Heart right ventricle (tissue), 16 donors: Measurements from ENCODE around the gene PARG. TPM values are rescaled to one million over a fixed set of nuclear protein-coding genes. Genes with fewer than 3 reads are reported as not detected.
"Not testable (repeated sequence)": the region's sequence is repeated elsewhere in the genome, so short reads cannot be mapped to it uniquely, and the experiment has no call there.

Experiments
- ATAC-seq, 8 donors: fragments of 200-7000 bp; cut with Tn5 transposase; one replicate each; pipeline ENCODE4 v1.9.1; 2020; ENCODE audit warnings: mild to moderate bottlenecking in 8 of 8, moderate library complexity in 8 of 8, moderate number of reproducible peaks in 1 of 8
- DNase-seq, 2 donors: peaks; one replicate each; pipeline ENCODE4 v3.0.0-alpha.2; 2020
- H3K27ac ChIP-seq, 10 donors: fragments of 200-600 bp; sonication (generic) in 2 of 10; one replicate each; pipeline versions ENCODE4 v1.5.0 to v1.8.0; 2020 to 2022; ENCODE audit warnings: mild to moderate bottlenecking in 3 of 10
- H3K27me3 ChIP-seq, 7 donors: fragments of 200-600 bp; one replicate each; pipeline ENCODE4 v1.8.0; 2021 to 2022; ENCODE audit warnings: mild to moderate bottlenecking in 2 of 7
- H3K36me3 ChIP-seq, 9 donors: fragments of 200-600 bp; sonication (generic) in 1 of 9; one replicate each; pipeline versions ENCODE4 v1.5.0 to v1.8.0; 2020 to 2022; ENCODE audit warnings: mild to moderate bottlenecking in 2 of 9
- H3K4me1 ChIP-seq, 9 donors: fragments of 200-600 bp; sonication (generic) in 1 of 9; one replicate each; pipeline versions ENCODE4 v1.5.0 to v1.8.0; 2020 to 2022; ENCODE audit warnings: mild to moderate bottlenecking in 4 of 9
- H3K4me3 ChIP-seq, 10 donors: fragments of 200-600 bp; sonication (generic) in 2 of 10; one replicate each; pipeline versions ENCODE4 v1.5.0 to v1.8.0; 2020 to 2022; ENCODE audit warnings: mild to moderate bottlenecking in 7 of 10, moderate library complexity in 2 of 10
- H3K9me3 ChIP-seq, 11 donors: fragments of 200-600 bp in 10 of 11; sonication (generic) in 2 of 11; one replicate each; pipeline versions ENCODE4 v1.5.0 to v1.8.0; 2013 to 2022; ENCODE audit warnings: mild to moderate bottlenecking in 2 of 11, control low read depth in 1 of 11, moderate library complexity in 1 of 11
- WGBS, 2 donors: extraction: QIAGEN DNeasy Blood & Tissue Kit; methylation state at CpG; one replicate each; pipeline ENCODE4 v1.1.7; 2013; ENCODE audit warnings: inconsistent platforms in 1 of 2; 5-methylcytosine and 5-hydroxymethylcytosine counted together
- intact Hi-C, 10 donors: fragments of 100-400 bp; cut with DNase I; formaldehyde crosslinking; loops; one replicate each; pipeline versions ENCODE4 v1.11.1 to v1.14.2; 2022
- long read RNA-seq, 3 donors: library from polyadenylated mRNA; unstranded; transcript quantifications; one replicate each; pipeline ENCODE4 v2.0.0, GENCODE V29; 2020 to 2021
- polyA plus RNA-seq, 2 donors: library from polyadenylated mRNA; stranded (reverse); fragments of 200-250 nt; gene quantifications; one replicate each; pipeline ENCODE4 v1.2.3, GENCODE V29; 2013
- total RNA-seq, 10 donors: library from RNA; stranded (reverse); fragmentation: NEBNext Ultra II Directional in 3 of 10; extraction: Animal tissue kit (Norgen Biotek cat#: 25700) in 3 of 10; gene quantifications; one replicate each; pipeline versions ENCODE4 v1.2.1 to v1.2.4, GENCODE V29; 2021 to 2023
- TF ChIP-seq, protein P1 (sequence below), 9 donors: fragments of 200-600 bp; sonication (generic) in 2 of 9; IDR thresholded peaks; one replicate each; pipeline versions ENCODE4 v1.5.0 to v1.8.0; 2021 to 2022; ENCODE audit warnings: antibody characterized with exemption in 9 of 9, mild to moderate bottlenecking in 5 of 9, moderate library complexity in 1 of 9
- donor health status: Arrhythmogenic right ventricular cardiomyopathy.
- donor health status: ischemic (EF 13 %, LVEDD 7.1; RV severe dilation, severe dysfunction).
- donor health status: healthy with polysubstance abuse.
- donor health status: DM: no; HTN: yes; CAD: no.
- donor health status: DM: no; HTN: no; CAD: no.
- donor health status: ischemic (EF 25% LVEDD 6.9; RV normal size, moderate dysfunction).
- donor health status: ischemic (EF 25% LVEDD 5.7; RV mildly dilated, moderate dysfunction).
- donor health status: healthy.
- donor health status: DM: yes; HTN: yes; CAD: no.
- donor health status: Ischemic cardiomyopathy.
- donor health status: ischemic (EF 35%, LVEDD 5.7; RV mildly dilated, moderate dysfunction).
- donor health status: nonischemic (EF 11% LVEDD 7.7; RV severe dilation, severe dysfunction).
- donor health status: DM: yes; HTN: yes; CAD: no.
- donor health status: PGD.
- donor health status: ischemic (EF 29% LVEDD 5.4; RV normal size, mild dysfunction).
- donor health status: nonischemic (EF 23%, LVEDD 6.1; RV moderate dilation, normal function).

The PARG gene
- total RNA-seq (10 to 100 TPM; 21.9 to 35.8 (median 29.2) TPM), polyA plus RNA-seq (1 to 10 TPM; 4.3 to 6.3 TPM)
- long read RNA-seq, donor 1, partial matches to known transcripts: 1 of 37 reads
- long read RNA-seq, donor 1, other reads (novel, unspliced or antisense): 36 of 37 reads
- long read RNA-seq, donor 2, partial matches to known transcripts: 1 of 48 reads
- long read RNA-seq, donor 2, other reads (novel, unspliced or antisense): 47 of 48 reads
- long read RNA-seq, donor 3, partial matches to known transcripts: 6 of 57 reads
- long read RNA-seq, donor 3, other reads (novel, unspliced or antisense): 51 of 57 reads

DNA sequence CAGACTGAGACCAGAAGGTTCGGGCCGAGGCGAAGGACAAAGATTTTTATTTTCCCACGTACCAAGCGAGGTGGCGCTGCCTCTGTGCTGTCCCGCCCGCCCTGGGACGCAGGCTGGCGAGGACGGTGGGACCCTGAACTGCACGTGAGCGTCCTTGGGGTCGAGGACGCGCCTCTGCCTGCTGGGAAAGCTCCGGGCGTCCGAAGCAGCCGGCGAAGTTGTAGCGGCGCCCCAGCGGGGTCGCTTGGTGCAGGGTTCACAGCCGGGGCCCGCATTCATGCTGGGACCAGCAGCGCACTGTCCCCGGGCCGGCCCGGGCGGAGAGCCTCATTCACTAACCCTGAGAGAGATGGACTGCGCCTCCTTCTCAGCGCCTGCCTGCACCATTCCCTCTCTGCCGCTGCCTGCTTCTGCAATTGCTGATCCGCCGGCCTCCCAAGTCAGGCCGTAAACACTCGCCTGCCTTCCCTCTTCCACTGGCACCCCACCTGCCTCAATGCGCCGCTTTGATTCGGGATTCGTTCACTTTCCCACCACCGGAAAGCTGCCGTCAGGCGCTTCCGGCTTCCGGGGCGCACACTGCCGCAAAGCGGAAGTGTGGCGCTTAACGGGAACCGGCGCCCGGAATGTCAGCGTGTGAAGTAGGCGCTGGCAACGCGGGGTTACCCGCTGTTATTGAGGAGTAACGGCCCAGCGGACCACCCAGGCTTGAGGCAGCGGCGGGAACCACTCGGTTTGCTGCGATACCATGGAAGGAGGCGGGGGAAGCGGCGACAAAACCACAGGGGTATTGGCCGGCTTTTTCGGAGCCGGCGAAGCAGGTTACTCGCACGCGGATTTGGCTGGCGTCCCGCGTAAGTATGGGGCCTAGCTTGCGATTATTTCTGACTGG lies at the start of gene PARG, which contains the start of gene TIMM23B:
Gene PARG, minus strand, starts transcription at position 581 of the 892 bp plus-strand sequence. Its CDS starts 302 bp downstream, at position 279.
Gene TIMM23B, plus strand, starts transcription at position 607 of the 892 bp plus-strand sequence. Its CDS starts 142 bp downstream, at position 749.
- H3K4me1 ChIP-seq: peaks cover 0 to 31% (median 20%) of the 10 kb centered on the region in 9 donors
- peak within 1 kb of the TSS in 9 of 10 donors; percentile 72 to 87 (median 82) for H3K27ac ChIP-seq
- TF ChIP-seq, protein P1, sequence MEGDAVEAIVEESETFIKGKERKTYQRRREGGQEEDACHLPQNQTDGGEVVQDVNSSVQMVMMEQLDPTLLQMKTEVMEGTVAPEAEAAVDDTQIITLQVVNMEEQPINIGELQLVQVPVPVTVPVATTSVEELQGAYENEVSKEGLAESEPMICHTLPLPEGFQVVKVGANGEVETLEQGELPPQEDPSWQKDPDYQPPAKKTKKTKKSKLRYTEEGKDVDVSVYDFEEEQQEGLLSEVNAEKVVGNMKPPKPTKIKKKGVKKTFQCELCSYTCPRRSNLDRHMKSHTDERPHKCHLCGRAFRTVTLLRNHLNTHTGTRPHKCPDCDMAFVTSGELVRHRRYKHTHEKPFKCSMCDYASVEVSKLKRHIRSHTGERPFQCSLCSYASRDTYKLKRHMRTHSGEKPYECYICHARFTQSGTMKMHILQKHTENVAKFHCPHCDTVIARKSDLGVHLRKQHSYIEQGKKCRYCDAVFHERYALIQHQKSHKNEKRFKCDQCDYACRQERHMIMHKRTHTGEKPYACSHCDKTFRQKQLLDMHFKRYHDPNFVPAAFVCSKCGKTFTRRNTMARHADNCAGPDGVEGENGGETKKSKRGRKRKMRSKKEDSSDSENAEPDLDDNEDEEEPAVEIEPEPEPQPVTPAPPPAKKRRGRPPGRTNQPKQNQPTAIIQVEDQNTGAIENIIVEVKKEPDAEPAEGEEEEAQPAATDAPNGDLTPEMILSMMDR (IDR thresholded peaks at IDR 0.05): peak in 1 of 9 donors; percentile 15
- H3K9me3 ChIP-seq, H3K27me3 ChIP-seq, intact Hi-C loops: not testable (repeated sequence)
- 0% methylated on average over 80 to 81 of the region's 81 CpGs for WGBS, 2 donors
- peak within 1 kb of the TSS; percentile 77 to 99 (median 92) for H3K4me3 ChIP-seq
- ATAC-seq: peak; percentile 95 to 98 (median 96)
- DNase-seq: peak; percentile 72 to 78
- H3K36me3 ChIP-seq: peaks cover 0 to 19% (median 0%) of the 10 kb centered on the region in 9 donors

DNA sequence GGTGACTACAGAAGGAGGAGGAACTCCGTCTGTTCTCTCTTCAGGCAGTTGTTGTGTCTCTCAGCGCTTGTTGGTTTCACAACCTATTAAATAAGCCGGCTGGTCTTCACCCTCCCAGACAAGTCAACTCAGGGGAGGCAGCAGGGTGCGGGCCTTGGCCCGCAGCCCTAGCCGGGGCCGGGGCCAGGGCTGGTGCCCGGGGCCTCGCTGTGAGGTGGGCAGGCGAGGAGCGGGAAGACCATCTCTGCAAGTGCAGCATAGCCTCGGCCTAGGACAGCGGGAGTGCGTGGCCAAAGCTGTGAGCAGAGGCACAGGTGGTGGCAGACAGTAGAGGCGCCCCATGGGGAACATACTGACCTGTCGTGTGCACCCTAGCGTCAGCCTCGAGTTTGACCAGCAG lies 46.5 kb upstream of the PARG start, which contains the start of gene AGAP6:
Gene AGAP6, plus strand, starts transcription at position 31 of the 400 bp plus-strand sequence. Its CDS starts 310 bp downstream, at position 341.
- H3K27ac ChIP-seq, intact Hi-C loops, H3K4me3 ChIP-seq, DNase-seq, H3K27me3 ChIP-seq, H3K9me3 ChIP-seq, H3K4me1 ChIP-seq, ATAC-seq: not testable (repeated sequence)
- peaks cover 0 to 25% (median 6%) of the 10 kb centered on the region in 9 donors for H3K36me3 ChIP-seq
- WGBS, 2 donors: 93 to 96% methylated on average over 12 to 16 of the region's 18 CpGs

DNA sequence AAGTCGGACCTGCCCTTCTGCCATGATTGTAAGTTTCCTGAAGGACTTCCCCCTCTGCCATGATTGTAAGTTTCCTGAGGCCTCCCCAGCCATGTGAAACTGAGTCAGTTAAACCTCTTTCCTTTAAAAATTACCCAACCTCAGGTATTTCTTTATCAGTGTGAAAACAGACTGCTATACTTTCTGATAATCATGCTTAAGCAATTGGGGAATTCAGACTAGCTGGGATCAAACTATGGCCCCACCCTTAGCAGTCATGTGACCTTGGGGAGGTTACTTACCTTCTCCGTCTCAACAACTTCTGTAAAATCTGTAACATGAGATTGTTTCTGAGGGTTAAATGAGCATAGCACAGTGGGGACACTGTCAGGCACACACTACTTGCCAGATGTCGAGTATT lies 45.4 kb upstream of the PARG start:
- 81 to 82% methylated on average over 3 of the region's 3 CpGs for WGBS, 2 donors

DNA sequence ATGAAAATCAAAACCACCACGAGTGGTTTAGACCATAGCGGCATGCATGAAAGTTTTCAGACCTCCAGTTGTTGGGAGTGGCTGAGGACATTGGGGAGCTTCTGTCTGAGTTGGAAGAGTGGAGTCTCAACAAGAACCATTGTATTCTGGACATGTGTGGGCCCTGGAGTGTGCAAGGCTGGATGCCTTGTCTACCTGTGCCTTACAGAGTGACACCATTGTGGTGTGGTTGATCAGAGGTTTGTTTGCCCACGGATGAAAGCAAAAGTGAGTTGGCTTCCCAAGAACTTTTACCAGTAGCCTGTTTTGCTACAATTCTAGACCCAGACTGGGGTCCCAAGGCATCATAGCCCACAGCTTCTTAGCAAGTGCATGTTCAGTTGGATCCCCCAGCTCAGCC lies 35.9 kb upstream of the PARG start:
- peaks cover 0 to 26% (median 3%) of the 10 kb centered on the region in 9 donors for H3K36me3 ChIP-seq
- DNase-seq, H3K4me1 ChIP-seq, H3K9me3 ChIP-seq, intact Hi-C loops, H3K27ac ChIP-seq, ATAC-seq, H3K27me3 ChIP-seq, H3K4me3 ChIP-seq: not testable (repeated sequence)
- 94 to 96% methylated on average over 3 of the region's 3 CpGs for WGBS, 2 donors

More for the DNA sequence above, 45.4 kb upstream of the PARG start:
- H3K27me3 ChIP-seq, intact Hi-C loops, DNase-seq, H3K9me3 ChIP-seq, H3K4me1 ChIP-seq, H3K27ac ChIP-seq, ATAC-seq, H3K4me3 ChIP-seq: not testable (repeated sequence)
- H3K36me3 ChIP-seq: peaks cover 0 to 18% (median 2%) of the 10 kb centered on the region in 9 donors

DNA sequence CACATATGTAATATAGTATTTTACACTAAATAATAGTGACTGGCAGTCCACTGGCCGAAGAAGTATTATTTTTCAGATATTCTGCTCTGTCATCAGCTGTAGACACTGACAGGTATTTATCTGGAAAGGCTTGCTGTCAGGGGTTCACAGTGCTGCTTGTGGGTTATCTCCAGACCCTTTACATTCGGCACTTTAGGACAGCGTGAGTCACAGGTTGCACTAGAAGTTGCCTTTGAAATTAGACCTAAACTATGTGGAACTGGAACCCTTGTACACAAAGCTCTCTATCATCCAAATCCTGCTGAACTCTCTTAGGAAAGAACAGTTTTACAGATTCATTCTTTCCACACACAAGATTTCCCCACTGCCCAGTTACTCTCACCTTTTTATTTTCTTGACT lies 30.3 kb upstream of the PARG start:
- DNase-seq, H3K27ac ChIP-seq, intact Hi-C loops, H3K4me1 ChIP-seq, H3K27me3 ChIP-seq, H3K9me3 ChIP-seq, H3K4me3 ChIP-seq: not testable (repeated sequence)
- peaks cover 0 to 14% (median 3%) of the 10 kb centered on the region in 9 donors for H3K36me3 ChIP-seq
- 25 to 43% methylated on average over 3 of the region's 3 CpGs for WGBS, 2 donors
- peak in 2 of 8 donors; percentile 50 for ATAC-seq

DNA sequence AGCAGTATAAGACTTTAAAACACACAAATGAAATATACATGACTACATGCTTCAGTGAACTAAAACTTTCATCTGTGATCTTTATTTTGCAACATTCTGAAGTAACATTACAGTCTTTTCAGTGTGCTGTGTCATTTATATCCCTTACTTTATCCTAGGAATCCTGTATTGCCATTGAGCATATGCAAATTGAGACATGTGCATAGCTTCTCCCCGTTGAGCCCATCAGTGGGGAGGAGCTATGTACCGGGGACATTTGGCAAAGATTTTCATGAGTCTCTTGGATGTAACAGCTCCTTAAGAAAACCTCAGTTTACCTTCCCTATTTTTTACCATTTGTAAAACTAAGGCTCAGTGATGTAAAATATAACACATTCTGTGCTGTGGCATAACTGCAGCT lies 29.6 kb upstream of the PARG start:
- intact Hi-C loops, H3K4me3 ChIP-seq, H3K27me3 ChIP-seq, H3K9me3 ChIP-seq, H3K4me1 ChIP-seq, ATAC-seq, DNase-seq, H3K27ac ChIP-seq: not testable (repeated sequence)
- peaks cover 0 to 13% (median 3%) of the 10 kb centered on the region in 9 donors for H3K36me3 ChIP-seq
- WGBS, 2 donors: 38 to 58% methylated on average over 2 of the region's 2 CpGs

DNA sequence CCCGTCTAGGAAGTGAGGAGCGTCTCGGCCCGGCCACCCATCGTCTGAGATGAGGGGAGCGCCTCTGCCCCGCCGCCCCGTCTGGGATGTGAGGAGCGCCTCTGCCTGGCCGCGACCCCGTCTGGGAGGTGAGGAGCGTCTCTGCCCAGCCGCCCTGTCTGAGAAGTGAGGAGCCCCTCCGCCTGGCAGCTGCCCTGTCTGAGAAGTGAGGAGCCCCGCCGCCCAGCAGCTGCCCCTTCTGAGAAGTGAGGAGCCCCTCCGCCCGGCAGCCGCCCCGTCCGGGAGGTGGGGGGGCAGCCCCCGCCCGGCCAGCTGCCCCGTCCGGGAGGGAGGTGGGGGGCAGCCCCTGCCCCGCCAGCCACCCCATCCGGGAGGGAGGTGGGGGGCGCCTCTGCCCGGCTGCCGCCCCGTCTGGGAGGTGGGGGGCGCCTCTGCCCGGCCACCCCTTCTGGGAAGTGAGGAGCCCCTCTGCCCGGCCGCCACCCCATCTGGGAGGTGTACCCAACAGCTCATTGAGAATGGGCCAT lies 28.6 kb upstream of the PARG start:
- H3K36me3 ChIP-seq: peaks cover 0 to 13% (median 3%) of the 10 kb centered on the region in 9 donors
- H3K4me1 ChIP-seq, DNase-seq, intact Hi-C loops, H3K27me3 ChIP-seq, H3K9me3 ChIP-seq, H3K4me3 ChIP-seq, ATAC-seq, H3K27ac ChIP-seq: not testable (repeated sequence)
- WGBS, 2 donors: 95 to 96% methylated on average over 24 to 37 of the region's 37 CpGs
